Neural crest cell (in vitro differentiated cells): ENCODE results near the gene GNA12. TPM values are rescaled to one million over a fixed set of nuclear protein-coding genes. Genes with fewer than 3 reads are reported as not detected.

Source experiments
- DNase-seq: peaks from one replicate; pipeline ENCODE4 v3.0.0; 2021; ENCODE audit warnings: low read depth, mixed read lengths, low spot score
- H3K27ac Mint-ChIP-seq: one replicate; pipeline ENCODE4 v1.8.0; 2021; ENCODE audit warnings: mild to moderate bottlenecking, mixed read lengths; ENCODE audit not compliant: unreplicated experiment
- H3K27me3 Mint-ChIP-seq: 2 replicates; pipeline ENCODE4 v1.8.0; 2021; ENCODE audit warnings: low read depth, mild to moderate bottlenecking, mixed read lengths
- H3K36me3 Mint-ChIP-seq: 2 replicates; pipeline ENCODE4 v1.8.0; 2021; ENCODE audit warnings: low read depth, mild to moderate bottlenecking, mixed read lengths
- H3K4me1 Mint-ChIP-seq: 2 replicates; pipeline ENCODE4 v1.8.0; 2021; ENCODE audit warnings: mixed read lengths
- H3K4me3 Mint-ChIP-seq: one replicate; pipeline ENCODE4 v1.8.0; 2021; ENCODE audit warnings: mild to moderate bottlenecking, mixed read lengths
- H3K9me3 Mint-ChIP-seq: 2 replicates; pipeline ENCODE4 v1.8.0; 2021; ENCODE audit warnings: mixed read lengths
- total RNA-seq: library from RNA; stranded (reverse); gene quantifications from 2 replicates; pipeline ENCODE4 v1.2.1, GENCODE V29; 2021
- TF ChIP-seq, protein P1 (sequence below): fragments of 200-600 bp; sonication (generic); conservative IDR thresholded peaks from 2 replicates; pipeline ENCODE4 v1.5.0; 2021; ENCODE audit warnings: antibody characterized with exemption, mild to moderate bottlenecking

Gene GNA12
- total RNA-seq, 1 donor from 2014 or later = 63.5 TPM

DNA sequence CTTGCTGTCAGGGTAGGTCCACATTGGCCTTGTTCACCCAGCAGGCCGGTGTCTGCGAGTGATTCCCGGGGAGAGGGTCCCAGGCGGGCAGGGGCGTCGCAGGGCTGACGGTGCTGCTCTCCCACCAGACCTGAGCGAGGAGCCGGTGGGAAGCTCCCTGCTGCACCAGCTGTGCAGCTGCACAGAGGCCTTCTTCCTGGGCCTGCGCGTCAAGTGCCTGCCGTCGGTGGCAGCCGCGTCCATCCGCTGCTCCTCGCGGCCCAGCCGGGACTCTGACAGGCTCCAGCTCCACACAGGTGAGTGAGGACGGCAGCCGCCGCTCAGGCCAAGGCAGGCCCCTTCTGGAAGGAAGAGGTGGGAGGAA lies 141.5 kb downstream of the GNA12 start:
- Mint-ChIP-seq H3K27ac (no peak overlapping the region), H3K4me1 (peaks cover 19% of the 10 kb centered on the region), H3K4me3 (no peak overlapping the region), H3K36me3 (no peaks in the 10 kb centered on the region), H3K9me3 (no peaks in the 10 kb centered on the region), H3K27me3 (no peaks in the 10 kb centered on the region)
- TF ChIP-seq, protein P1, sequence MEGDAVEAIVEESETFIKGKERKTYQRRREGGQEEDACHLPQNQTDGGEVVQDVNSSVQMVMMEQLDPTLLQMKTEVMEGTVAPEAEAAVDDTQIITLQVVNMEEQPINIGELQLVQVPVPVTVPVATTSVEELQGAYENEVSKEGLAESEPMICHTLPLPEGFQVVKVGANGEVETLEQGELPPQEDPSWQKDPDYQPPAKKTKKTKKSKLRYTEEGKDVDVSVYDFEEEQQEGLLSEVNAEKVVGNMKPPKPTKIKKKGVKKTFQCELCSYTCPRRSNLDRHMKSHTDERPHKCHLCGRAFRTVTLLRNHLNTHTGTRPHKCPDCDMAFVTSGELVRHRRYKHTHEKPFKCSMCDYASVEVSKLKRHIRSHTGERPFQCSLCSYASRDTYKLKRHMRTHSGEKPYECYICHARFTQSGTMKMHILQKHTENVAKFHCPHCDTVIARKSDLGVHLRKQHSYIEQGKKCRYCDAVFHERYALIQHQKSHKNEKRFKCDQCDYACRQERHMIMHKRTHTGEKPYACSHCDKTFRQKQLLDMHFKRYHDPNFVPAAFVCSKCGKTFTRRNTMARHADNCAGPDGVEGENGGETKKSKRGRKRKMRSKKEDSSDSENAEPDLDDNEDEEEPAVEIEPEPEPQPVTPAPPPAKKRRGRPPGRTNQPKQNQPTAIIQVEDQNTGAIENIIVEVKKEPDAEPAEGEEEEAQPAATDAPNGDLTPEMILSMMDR = no peak
- no peak for DNase-seq

DNA sequence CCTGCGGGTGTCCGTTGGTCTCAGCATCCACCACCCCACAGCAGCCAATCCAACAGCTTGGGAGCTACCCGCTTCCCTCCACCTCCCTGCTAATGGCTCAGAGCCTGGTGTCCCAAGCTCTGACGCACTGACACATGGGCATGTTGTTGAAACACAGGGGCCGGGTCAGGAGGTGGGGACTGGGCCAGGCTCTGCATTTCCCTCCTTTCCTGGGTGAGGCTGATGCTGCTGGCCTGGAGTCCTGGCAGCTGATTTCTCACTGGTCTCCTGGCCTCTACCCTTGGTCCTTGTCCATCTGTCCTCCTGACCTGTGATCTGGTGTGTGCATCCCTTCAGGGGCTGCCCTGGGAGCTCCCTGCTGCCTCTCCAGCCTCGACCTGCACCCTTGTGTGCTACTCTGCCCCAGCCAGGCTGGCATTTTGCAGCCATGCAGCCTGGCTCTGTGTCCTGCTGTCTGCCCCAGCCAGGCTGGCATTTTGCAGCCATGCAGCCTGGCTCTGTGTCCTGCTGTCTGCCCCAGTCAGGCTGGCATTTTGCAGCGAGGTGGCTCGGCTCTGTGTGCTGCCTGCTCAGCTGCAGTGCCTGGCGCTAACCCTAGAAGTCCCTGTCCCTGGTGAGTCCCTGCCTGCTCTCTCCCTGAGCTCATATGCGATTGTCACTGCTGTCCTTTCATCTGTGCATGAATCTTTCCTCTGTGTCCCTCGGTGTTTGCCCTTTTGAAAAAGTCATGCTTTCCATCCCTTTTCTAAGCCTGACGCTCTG lies 142.1 kb downstream of the GNA12 start:
- no peaks in the 10 kb centered on the region for H3K36me3 Mint-ChIP-seq
- no peak overlapping the region for H3K27ac Mint-ChIP-seq
- no peak overlapping the region for H3K4me3 Mint-ChIP-seq
- H3K4me1 Mint-ChIP-seq = peaks cover 13% of the 10 kb centered on the region
- TF ChIP-seq, protein P1 = no peak
- no peak for DNase-seq
- no peaks in the 10 kb centered on the region for H3K9me3 Mint-ChIP-seq
- H3K27me3 Mint-ChIP-seq = no peaks in the 10 kb centered on the region

DNA sequence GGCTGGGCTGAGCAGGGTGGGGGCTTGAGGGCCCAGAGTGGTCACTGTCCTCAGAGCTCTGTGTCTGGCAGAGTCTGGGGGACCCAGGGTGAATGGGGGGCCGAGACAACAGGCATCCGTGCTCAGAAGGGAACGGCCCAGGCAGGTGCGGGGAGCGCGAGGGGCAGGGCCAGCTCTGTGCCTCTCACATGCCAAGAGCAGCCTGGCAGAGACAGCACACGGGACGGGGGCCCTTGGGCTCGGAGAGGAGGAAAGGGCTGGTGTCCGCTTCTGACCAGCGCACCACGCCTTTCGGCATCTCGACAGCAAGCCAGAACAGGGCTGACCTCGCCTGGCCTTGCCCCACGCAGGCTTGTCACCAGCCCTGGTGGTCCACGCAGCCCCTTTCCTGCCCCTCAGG lies 142.7 kb downstream of the GNA12 start:
- DNase-seq = no peak
- Mint-ChIP-seq H3K4me3 (no peak overlapping the region), H3K27ac (no peak overlapping the region), H3K4me1 (peaks cover 7% of the 10 kb centered on the region), H3K9me3 (no peaks in the 10 kb centered on the region), H3K36me3 (no peaks in the 10 kb centered on the region), H3K27me3 (no peaks in the 10 kb centered on the region)
- TF ChIP-seq, protein P1 = no peak

DNA sequence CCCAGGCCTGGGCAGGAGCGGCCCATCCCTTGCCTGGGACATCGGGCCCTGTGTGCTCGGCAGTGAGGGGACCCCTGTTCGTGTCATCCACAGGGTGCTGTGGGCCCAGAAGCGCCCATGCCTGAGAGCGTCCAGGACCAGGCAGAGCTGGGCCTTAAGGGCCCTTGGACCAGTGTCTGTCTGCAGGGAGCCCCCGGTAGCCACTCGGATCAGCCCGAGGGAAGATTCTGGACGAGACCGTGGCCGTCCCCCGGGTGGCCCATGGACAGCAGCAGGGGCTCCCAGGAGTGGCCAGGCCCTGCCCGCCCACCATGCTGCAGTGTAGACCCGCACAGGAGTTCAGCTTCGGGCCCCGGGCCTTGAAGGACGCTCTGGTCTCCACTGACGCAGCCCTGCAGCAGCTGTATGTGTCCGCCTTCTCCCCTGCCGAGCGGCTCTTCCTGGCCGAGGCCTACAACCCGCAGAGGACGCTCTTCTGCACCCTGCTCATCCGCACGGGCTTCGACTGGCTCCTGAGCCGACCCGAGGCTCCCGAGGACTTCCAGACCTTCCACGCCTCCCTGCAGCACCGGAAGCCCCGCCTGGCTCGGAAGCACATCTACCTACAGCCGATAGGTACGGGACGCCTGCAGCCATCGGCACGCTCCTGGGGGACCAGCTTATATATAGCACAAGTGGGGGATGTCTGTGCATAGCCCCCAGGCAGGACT lies 143.8 kb downstream of the GNA12 start:
- Mint-ChIP-seq H3K4me3 (no peak overlapping the region), H3K4me1 (peaks cover 6% of the 10 kb centered on the region)

DNA sequence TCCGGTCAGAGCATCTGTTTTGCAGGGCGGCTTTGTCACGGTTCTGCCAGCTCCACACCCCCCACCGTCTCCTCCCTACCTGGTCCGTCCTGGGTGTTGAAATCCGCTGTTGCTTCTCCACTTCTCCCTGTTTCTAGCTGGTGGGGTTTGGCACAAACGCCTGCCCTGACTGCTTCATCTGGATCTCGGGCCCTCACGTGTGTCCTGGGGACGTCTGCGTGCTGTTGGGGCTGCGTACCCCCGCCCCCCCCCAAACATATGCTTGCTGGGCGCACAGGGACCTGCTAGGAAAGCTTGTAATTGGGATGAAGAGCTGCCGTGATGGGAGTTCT lies 144.9 kb downstream of the GNA12 start:
- Mint-ChIP-seq H3K4me3 (no peak overlapping the region), H3K4me1 (peaks cover 6% of the 10 kb centered on the region), H3K27ac (no peak overlapping the region), H3K9me3 (no peaks in the 10 kb centered on the region), H3K27me3 (no peaks in the 10 kb centered on the region), H3K36me3 (no peaks in the 10 kb centered on the region)
- TF ChIP-seq, protein P1 = no peak
- DNase-seq = no peak

More for the DNA sequence above, 143.8 kb downstream of the GNA12 start:
- no peak for DNase-seq
- H3K9me3 Mint-ChIP-seq = no peaks in the 10 kb centered on the region
- H3K27me3 Mint-ChIP-seq = no peaks in the 10 kb centered on the region
- TF ChIP-seq, protein P1 = no peak
- H3K27ac Mint-ChIP-seq = no peak overlapping the region
- H3K36me3 Mint-ChIP-seq = no peaks in the 10 kb centered on the region
